HG03439 (cell line): ENCODE data around the gene COL19A1.

Experiments used
- ATAC-seq: cut with Tn5 transposase; IDR thresholded peaks from one replicate; pipeline ENCODE4 v1.9.1; 2021; ENCODE audit warnings: mild to moderate bottlenecking, moderate library complexity; ENCODE audit not compliant: unreplicated experiment

Gene COL19A1

GRCh38 chr6:70119218-70119835 lies 253.0 kb downstream of the COL19A1 start:
- ATAC-seq, result no peak

- ATAC-seq, result no peak
Observed at GRCh38 chr6:70124443-70124842, 258.1 kb downstream of the COL19A1 start.

DNA sequence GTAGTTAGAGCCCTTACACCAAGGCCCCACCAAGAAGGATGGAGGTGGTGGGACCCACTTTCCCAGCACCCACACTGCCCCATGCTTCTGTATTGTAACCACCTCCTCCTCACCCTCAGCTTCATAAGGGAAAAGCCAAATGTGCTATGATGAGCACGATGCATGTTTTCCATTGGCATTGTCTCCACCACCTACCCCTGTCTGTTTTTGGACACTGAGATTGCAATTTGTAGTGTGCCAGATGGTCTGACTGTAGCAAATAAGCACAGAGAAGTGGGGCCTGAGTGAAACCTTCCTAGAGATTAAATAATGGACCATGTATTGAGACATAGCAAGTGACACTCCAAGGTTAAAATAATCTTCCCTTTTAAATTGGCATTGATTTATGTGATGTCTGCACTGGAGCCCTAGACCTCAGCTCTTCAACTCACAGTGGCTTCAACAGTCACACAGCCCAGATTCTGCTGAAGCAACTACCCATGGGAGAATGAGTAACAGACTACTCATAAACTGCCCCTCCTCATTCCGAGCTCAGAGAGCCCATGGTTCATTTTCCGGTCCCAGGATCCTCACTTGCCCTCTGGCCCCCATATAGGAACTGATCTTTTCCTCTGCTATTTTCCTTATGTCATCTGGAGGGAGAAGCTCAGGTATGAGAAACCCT lies 258.7 kb downstream of the COL19A1 start:
- no peak for ATAC-seq

DNA sequence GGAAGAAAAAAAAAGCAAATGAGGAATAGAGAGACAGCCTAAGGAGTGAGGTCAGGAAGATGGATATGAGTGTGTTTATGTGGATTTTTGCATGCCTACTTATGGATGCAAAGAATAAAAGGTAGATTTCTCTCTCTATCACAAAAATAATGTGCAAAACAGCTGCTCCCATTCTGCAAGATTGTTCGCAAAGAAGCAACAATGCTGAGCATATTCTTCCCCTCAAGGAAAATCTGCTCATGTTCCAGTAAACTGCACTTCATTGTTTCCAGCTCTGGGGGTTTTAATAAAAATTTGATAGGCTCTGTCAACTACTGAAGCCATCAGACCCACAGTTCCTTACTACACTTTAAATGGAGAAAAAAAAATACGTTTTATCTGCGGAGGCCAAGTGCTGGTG lies 259.2 kb downstream of the COL19A1 start:
- no peak for ATAC-seq

- ATAC-seq, result no peak
Observed at GRCh38 chr6:70129341-70129740, 263.0 kb downstream of the COL19A1 start.

- no peak for ATAC-seq
Observed at GRCh38 chr6:70130865-70131264, 264.5 kb downstream of the COL19A1 start.

- ATAC-seq, result peak; percentile 96
Observed at GRCh38 chr6:70131528-70131927, 265.2 kb downstream of the COL19A1 start.

- ATAC-seq, result no peak
Observed at GRCh38 chr6:70133246-70133645, 266.9 kb downstream of the COL19A1 start.

DNA sequence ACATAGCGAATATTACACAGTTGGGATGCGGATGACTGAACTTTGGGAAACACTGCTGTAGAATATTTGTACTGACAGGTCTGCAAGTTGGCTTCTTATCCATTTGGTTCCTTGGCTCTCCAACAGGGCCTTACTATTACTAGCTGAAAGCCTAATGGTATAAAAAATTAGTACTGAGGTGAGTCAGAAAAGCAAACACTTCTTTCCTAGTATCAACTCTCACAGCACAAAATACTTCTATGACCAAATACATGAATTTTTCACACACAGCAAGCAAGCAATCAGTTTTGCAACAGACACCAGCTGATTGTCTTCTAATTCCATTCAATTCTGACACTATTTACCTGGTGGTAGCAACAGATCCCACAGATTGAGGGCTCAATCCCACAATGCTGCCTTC lies 268.2 kb downstream of the COL19A1 start:
- no peak for ATAC-seq

GRCh38 chr6:70135219-70136160 lies 269.1 kb downstream of the COL19A1 start:
- ATAC-seq, result no peak

- ATAC-seq, result no peak
Observed at GRCh38 chr6:70136996-70137395, 270.6 kb downstream of the COL19A1 start.

- ATAC-seq, result no peak
Observed at GRCh38 chr6:70140496-70140895, 274.1 kb downstream of the COL19A1 start.

- no peak for ATAC-seq
Observed at GRCh38 chr6:70142034-70142433, 275.7 kb downstream of the COL19A1 start.

DNA sequence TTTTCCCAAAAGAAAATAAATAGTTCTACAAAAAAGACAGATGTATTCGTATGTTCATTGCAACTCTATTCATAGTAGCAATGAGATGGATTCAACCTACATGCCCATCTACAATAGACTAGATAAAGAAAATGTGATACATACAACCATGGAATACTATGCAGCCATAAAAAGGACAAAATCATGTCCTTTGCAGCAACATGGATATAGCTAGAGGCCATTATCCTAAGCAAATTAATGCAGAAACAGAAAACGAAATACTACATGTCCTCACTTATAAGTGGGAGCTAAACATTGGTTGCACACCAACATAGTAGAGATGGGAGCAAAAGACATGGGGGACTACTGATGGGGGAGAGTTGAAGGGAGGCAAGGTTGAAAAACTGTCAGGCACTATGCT lies 278.8 kb downstream of the COL19A1 start:
- no peak for ATAC-seq

DNA sequence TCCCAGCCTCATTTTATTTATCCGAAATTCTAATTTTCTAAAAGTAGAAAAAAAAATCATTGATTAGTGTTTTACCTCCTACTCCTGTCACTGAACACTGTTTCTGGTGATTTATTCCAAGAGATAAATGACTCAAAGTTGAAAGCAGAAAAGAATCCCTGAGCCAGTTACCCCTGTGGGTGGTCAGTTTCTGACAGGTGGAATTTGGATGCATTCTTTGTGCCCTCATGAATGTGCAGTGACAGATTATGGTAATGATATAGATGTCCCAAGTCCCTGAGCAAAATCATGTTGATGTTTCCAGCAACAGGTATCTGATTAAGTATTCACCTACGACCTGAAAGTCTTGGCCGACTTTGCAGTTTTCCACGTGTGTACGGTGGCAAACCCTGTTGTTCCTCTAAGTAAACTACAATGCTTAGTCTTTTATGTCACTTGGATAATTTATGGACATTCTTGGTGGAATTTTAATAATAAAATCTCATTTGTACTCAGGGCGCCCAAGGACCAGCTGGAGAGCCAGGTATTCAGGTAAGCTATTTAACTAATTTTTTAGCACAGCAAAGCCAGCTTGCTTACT lies 282.9 kb downstream of the COL19A1 start:
- no peak for ATAC-seq

DNA sequence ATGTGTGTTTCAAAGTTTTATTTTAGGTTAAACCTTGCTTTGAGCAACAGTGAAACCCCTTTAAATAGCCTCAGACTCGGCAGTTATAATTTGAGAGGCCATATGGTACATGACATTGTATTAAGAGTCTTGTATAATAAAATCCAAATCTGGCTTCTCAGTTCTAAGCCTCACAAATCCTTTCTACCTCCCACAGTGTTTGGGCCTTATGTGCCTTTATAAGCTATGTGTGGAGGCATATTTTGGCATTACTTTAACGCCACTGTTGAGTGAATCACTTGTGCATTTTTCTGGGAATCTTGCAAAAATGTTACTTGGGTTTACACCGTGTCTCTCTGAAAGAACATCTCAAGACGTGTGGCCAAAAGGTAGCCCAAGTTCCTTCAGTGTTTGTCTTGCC lies 284.2 kb downstream of the COL19A1 start:
- ATAC-seq, result no peak

DNA sequence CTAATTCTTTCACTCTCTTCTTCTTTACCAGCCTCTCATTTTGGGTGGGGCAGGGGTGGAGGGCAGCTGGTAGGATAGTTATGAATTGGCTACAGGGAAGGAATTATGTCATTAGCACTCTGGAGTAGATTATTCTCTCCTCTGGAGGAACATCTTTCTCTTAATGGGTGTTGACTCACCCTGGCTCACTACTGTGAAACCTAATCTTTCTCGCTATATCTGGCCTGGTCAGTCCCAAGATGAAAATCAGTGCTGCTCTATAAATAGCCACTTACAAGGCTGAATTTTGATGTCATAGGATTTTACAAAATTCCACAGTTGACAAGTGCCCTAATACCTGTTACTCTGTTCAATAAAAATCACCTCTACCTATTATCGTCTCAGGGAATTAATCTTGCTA lies 285.3 kb downstream of the COL19A1 start:
- no peak for ATAC-seq

- no peak for ATAC-seq
Observed at GRCh38 chr6:70152786-70153185, 286.4 kb downstream of the COL19A1 start.

DNA sequence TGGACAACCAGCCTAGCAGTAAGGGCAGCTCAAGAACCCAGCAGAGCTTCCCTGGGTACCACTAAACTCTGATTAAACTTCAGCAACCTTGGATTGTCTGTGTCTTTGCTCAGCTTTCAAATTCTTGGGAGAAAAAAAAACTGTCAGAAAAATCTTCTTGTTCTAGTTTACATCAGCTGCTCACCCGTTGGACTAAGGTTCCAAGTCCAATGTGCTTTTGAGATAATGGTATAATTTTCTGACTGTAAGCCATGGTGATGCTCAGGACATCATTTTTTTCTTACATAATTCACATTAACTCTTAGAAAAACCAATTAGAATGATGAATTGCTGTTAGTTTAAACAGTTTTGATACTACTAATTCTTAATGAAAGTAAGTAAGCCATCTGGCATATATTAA lies 290.7 kb downstream of the COL19A1 start:
- ATAC-seq, result no peak

DNA sequence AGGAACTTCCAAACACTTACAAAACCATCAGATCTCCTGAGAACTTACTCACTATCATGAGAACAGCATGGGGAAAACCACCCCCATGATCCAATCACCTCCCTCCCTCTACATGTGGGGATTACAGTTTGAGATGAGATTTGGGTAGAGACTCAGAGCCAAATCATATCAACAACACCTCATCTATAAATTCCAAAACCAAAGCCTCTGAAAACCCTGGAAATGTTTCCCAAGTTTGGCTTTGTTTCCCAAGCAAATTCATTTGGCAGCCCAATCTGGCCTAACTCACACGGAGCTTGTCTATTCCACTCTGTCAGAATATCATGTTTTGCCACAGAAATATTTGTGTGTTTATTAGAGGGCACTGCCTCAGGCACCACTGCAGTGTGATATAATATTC lies 293.9 kb downstream of the COL19A1 start:
- ATAC-seq, result no peak

DNA sequence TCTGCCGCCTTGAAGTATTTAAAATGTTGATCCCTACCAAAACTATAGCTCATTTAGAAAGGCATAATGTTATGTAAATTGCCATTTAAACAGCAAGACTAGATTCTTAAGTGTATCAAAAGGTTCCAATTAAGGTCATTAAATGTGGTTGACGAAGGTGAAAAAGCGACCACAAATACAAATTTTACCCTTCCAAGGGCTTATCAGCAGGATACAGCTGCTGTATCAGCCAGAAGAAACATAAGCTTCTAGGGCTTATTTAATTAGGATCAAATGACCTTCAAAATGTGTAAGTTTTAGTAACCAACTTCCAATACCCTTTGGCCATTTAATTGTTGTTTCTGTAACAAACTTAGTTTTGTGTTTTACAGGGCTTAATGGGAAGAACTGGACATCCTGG lies 296.6 kb downstream of the COL19A1 start:
- no peak for ATAC-seq
